K562 (cell line): ENCODE data around the gene HS3ST3B1. TPM values are rescaled to one million over a fixed set of nuclear protein-coding genes. Genes with fewer than 3 reads are reported as not detected.

ENCODE experiments used
- KDM1A ChIP-seq, 2 experiments: fragments of 450-650 bp; IDR thresholded peaks; 2 replicates each; pipeline ENCODE4 v1.6.1; 2016; ENCODE audit warnings: mild to moderate bottlenecking in 2 of 2
- KLF1 ChIP-seq: fragments of 450-650 bp; IDR thresholded peaks from 2 replicates; pipeline ENCODE4 v1.6.1; 2016; ENCODE audit warnings: missing genetic modification characterization, missing compliant biosample characterization
- KLF6 ChIP-seq: fragments of 250-450 bp; sonication (Bioruptor Pico); IDR thresholded peaks from 2 replicates; pipeline ENCODE4 v1.4.0; 2020; ENCODE audit warnings: mild to moderate bottlenecking, moderate library complexity, borderline replicate concordance
- MAFG ChIP-seq: fragments of 450-650 bp; conservative IDR thresholded peaks from 2 replicates; pipeline ENCODE4 v1.6.1; 2016; ENCODE audit warnings: missing genetic modification characterization, missing compliant biosample characterization
- NFRKB ChIP-seq: fragments of 450-650 bp; IDR thresholded peaks from 2 replicates; pipeline ENCODE4 v1.6.1; 2016; ENCODE audit warnings: low read depth
- NFYB ChIP-seq: IDR thresholded peaks from 2 replicates; pipeline ENCODE4 v1.6.1; 2011; ENCODE audit warnings: mild to moderate bottlenecking, moderate library complexity; ENCODE audit not compliant: insufficient read length; ENCODE audit errors: extremely low read depth
- NR1H2 ChIP-seq: sonication (generic); formaldehyde crosslinking; IDR thresholded peaks from 2 replicates; pipeline ENCODE4 v1.4.0; 2020; ENCODE audit warnings: mild to moderate bottlenecking, missing genetic modification reagents
- PYGO2 ChIP-seq: fragments of 450-650 bp; IDR thresholded peaks from 2 replicates; pipeline ENCODE4 v1.6.1; 2016; ENCODE audit warnings: mild to moderate bottlenecking, missing genetic modification characterization, moderate library complexity, missing compliant biosample characterization
- RBFOX2 ChIP-seq: fragments of 200-400 bp; formaldehyde crosslinking; IDR thresholded peaks from 2 replicates; pipeline ENCODE4 v1.6.1; 2017; ENCODE audit warnings: low read depth, mild to moderate bottlenecking, low read length, moderate library complexity
- RUNX1 ChIP-seq: sonication (generic); IDR thresholded peaks from 2 replicates; pipeline ENCODE4 v1.6.1; 2016; ENCODE audit warnings: antibody characterized with exemption, low read depth
- SMAD3 ChIP-seq: fragments of 450-650 bp; formaldehyde crosslinking; conservative IDR thresholded peaks from 2 replicates; pipeline ENCODE4 v1.4.0; 2020; ENCODE audit warnings: mild to moderate bottlenecking
- SRSF3 ChIP-seq: fragments of 200-400 bp; formaldehyde crosslinking; IDR thresholded peaks from 2 replicates; pipeline ENCODE4 v1.6.1; 2016; ENCODE audit warnings: mild to moderate bottlenecking, low read length, moderate library complexity; ENCODE audit not compliant: insufficient read depth
- TCF3 ChIP-seq: sonication (generic); formaldehyde crosslinking; IDR thresholded peaks from 2 replicates; pipeline ENCODE4 v1.4.0; 2020; ENCODE audit warnings: mild to moderate bottlenecking, missing genetic modification reagents
- TCFL5 ChIP-seq: fragments of 250-450 bp; sonication (Bioruptor Pico); conservative IDR thresholded peaks from 2 replicates; pipeline ENCODE4 v1.6.1; 2021; ENCODE audit warnings: mild to moderate bottlenecking, moderate library complexity, matching md5 sums
- TRIM28 ChIP-seq: fragments of 450-650 bp; IDR thresholded peaks from 2 replicates; pipeline ENCODE4 v1.6.1; 2017
- ZNF12 ChIP-seq: sonication (generic); formaldehyde crosslinking; IDR thresholded peaks from 2 replicates; pipeline ENCODE4 v1.4.0; 2020; ENCODE audit warnings: mild to moderate bottlenecking, missing genetic modification reagents
- ZNF174 ChIP-seq: fragments of 250-450 bp; sonication (Bioruptor Pico); IDR thresholded peaks from 2 replicates; pipeline ENCODE4 v1.4.0; 2020; ENCODE audit warnings: mild to moderate bottlenecking
- ZNF436 ChIP-seq: fragments of 250-450, 450-650 bp; sonication (Bioruptor Pico); formaldehyde crosslinking; IDR thresholded peaks from 2 replicates; pipeline ENCODE4 v1.7.0; 2020; ENCODE audit warnings: mild to moderate bottlenecking
- ZNF444 ChIP-seq: fragments of 250-450 bp; sonication (Bioruptor Pico); IDR thresholded peaks from 2 replicates; pipeline ENCODE4 v1.4.0; 2020; ENCODE audit warnings: mild to moderate bottlenecking, moderate library complexity
- ZNF830 ChIP-seq: fragments of 250-450 bp; sonication (Bioruptor Pico); IDR thresholded peaks from 2 replicates; pipeline ENCODE4 v1.5.0; 2021; ENCODE audit warnings: mild to moderate bottlenecking
- polyA plus RNA-seq, 8 experiments: library from polyadenylated mRNA; depleted of rRNA in 4 of 8; stranded (reverse) in 5 of 8; unstranded in 3 of 8; fragments of >200 nt; fragmentation: Nextera tagmentation in 2 of 8; fragmentation: Illumina TruSeq in 1 of 8; extraction: Ambion mirVana in 2 of 8; extraction: Trizol in 1 of 8; gene quantifications; 2 replicates each; pipeline versions ENCODE4 v1.2.1 to v1.2.3, GENCODE V29; 2011 to 2014; ENCODE audit warnings: inconsistent platforms in 1 of 8, missing spikeins in 1 of 8
- total RNA-seq, 7 experiments: library from RNA; depleted of rRNA in 6 of 7; stranded (reverse); fragments of >200 nt in 6 of 7; fragmentation: Illumina TruSeq in 2 of 7; extraction: Trizol in 2 of 7; gene quantifications; 2 replicates each; pipeline versions ENCODE4 v1.2.1 to v1.2.3, GENCODE V29; 2011 to 2021; ENCODE audit warnings: low replicate concordance in 1 of 7
- TF ChIP-seq, protein P1 (sequence below), 3 experiments: fragments of 200-800 bp in 1 of 3; fragments of 250-450 bp in 1 of 3; fragments of 450-650 bp in 1 of 3; sonication (Bioruptor Pico) in 1 of 3; sonication (Bioruptor generic) in 1 of 3; formaldehyde crosslinking in 1 of 3; IDR thresholded peaks; 2 replicates each; pipeline versions ENCODE4 v1.6.1 to v1.8.0; 2016 to 2022; ENCODE audit warnings: mild to moderate bottlenecking in 2 of 3, missing genetic modification characterization in 2 of 3, missing compliant biosample characterization in 1 of 3, moderate library complexity in 1 of 3
- TF ChIP-seq, protein P2 (sequence below): sonication (generic); formaldehyde crosslinking; IDR thresholded peaks from 2 replicates; pipeline ENCODE4 v1.9.0; 2022; ENCODE audit warnings: mild to moderate bottlenecking, missing genetic modification reagents
- TF ChIP-seq, protein P3 (sequence below): sonication (generic); formaldehyde crosslinking; IDR thresholded peaks from 2 replicates; pipeline ENCODE4 v1.8.1; 2023; ENCODE audit warnings: mild to moderate bottlenecking, missing genetic modification reagents

Gene HS3ST3B1
- total and polyA plus RNA-seq, 9 of the 15 experiments (the other 6 are each of a cell fraction or from before 2014, with no cell fraction given), result 1.9 to 12.9 (median 3.7) TPM

DNA sequence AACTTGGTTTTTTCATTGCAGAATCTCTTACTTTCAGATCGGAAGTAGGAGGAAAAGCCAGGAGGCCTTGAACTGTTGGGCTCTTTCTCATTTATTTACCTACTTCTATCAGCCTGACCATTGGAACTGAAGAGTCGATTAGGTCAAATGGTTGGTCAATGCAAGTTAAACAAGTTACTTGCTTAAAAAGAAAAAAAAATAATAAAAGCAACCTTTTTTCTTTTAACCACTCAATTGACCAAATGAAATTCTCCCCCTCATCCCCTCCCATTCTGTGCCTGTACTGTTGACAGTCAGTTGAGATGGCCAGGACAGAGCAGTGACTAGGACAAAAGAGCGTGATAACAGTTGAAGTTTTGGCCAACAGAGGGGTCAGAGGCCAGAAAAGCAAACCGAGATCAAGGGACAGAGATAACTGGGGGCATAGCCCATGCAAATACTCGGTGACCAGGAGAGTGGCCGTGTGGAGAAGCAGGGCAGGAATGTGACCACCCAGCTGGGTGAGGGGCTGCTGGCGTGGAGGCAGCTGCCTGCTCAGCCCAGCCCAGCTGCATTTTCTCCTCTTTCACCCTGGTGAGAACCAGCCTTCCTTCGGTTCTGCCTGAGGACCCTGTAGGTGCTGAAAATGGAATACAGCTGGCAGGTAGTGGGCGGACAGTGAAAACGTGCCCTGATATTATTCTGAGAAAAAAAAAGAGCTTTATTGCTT lies 72.2 kb downstream of the HS3ST3B1 start (continued):
- TF ChIP-seq, protein P1, sequence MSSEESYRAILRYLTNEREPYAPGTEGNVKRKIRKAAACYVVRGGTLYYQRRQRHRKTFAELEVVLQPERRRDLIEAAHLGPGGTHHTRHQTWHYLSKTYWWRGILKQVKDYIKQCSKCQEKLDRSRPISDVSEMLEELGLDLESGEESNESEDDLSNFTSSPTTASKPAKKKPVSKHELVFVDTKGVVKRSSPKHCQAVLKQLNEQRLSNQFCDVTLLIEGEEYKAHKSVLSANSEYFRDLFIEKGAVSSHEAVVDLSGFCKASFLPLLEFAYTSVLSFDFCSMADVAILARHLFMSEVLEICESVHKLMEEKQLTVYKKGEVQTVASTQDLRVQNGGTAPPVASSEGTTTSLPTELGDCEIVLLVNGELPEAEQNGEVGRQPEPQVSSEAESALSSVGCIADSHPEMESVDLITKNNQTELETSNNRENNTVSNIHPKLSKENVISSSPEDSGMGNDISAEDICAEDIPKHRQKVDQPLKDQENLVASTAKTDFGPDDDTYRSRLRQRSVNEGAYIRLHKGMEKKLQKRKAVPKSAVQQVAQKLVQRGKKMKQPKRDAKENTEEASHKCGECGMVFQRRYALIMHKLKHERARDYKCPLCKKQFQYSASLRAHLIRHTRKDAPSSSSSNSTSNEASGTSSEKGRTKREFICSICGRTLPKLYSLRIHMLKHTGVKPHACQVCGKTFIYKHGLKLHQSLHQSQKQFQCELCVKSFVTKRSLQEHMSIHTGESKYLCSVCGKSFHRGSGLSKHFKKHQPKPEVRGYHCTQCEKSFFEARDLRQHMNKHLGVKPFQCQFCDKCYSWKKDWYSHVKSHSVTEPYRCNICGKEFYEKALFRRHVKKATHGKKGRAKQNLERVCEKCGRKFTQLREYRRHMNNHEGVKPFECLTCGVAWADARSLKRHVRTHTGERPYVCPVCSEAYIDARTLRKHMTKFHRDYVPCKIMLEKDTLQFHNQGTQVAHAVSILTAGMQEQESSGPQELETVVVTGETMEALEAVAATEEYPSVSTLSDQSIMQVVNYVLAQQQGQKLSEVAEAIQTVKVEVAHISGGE (CRISPR knock-in tag; IDR thresholded peaks at IDR 0.05), result peak in 1 of 3 experiments; percentile 35; a peak in 1 of 6 replicates
- TF ChIP-seq TCFL5 (CRISPR knock-in tag), result no peak
- TF ChIP-seq NFRKB, result no peak
- TF ChIP-seq TRIM28, result no peak
- no peak for TF ChIP-seq SMAD3
- TF ChIP-seq TCF3 (CRISPR knock-in tag), result no peak
- no peak for TF ChIP-seq ZNF436 (CRISPR knock-in tag)
- TF ChIP-seq SRSF3, result no peak
- TF ChIP-seq NR1H2, result no peak
- TF ChIP-seq KLF6 (CRISPR knock-in tag), result no peak
- TF ChIP-seq RUNX1, result no peak
- TF ChIP-seq RBFOX2, result no peak
- no peak for TF ChIP-seq ZNF12 (CRISPR knock-in tag)
- no peak for TF ChIP-seq NFYB
- TF ChIP-seq KLF1 (tag), result no peak
- TF ChIP-seq KDM1A (IDR thresholded peaks at IDR 0.05), result no peak
- TF ChIP-seq, protein P2, sequence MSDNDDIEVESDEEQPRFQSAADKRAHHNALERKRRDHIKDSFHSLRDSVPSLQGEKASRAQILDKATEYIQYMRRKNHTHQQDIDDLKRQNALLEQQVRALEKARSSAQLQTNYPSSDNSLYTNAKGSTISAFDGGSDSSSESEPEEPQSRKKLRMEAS (CRISPR knock-in tag), result no peak
- TF ChIP-seq PYGO2, result no peak
- no peak for TF ChIP-seq ZNF830 (CRISPR knock-in tag)
- no peak for TF ChIP-seq ZNF444
- no peak for TF ChIP-seq ZNF174 (CRISPR knock-in tag)
- TF ChIP-seq MAFG (tag), result 0 out of 2 replicates have a peak, but pooled peaks have one; percentile 36
- TF ChIP-seq, protein P3, sequence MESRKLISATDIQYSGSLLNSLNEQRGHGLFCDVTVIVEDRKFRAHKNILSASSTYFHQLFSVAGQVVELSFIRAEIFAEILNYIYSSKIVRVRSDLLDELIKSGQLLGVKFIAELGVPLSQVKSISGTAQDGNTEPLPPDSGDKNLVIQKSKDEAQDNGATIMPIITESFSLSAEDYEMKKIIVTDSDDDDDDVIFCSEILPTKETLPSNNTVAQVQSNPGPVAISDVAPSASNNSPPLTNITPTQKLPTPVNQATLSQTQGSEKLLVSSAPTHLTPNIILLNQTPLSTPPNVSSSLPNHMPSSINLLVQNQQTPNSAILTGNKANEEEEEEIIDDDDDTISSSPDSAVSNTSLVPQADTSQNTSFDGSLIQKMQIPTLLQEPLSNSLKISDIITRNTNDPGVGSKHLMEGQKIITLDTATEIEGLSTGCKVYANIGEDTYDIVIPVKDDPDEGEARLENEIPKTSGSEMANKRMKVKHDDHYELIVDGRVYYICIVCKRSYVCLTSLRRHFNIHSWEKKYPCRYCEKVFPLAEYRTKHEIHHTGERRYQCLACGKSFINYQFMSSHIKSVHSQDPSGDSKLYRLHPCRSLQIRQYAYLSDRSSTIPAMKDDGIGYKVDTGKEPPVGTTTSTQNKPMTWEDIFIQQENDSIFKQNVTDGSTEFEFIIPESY (CRISPR knock-in tag), result no peak
